NCI-H446 (cell line): ENCODE data around the gene RYR2.

ENCODE experiments used
- DNase-seq, 2 experiments: peaks; one replicate each; lab custom pipeline; 2025; lab: John Stamatoyannopoulos, UW

Gene RYR2

DNA sequence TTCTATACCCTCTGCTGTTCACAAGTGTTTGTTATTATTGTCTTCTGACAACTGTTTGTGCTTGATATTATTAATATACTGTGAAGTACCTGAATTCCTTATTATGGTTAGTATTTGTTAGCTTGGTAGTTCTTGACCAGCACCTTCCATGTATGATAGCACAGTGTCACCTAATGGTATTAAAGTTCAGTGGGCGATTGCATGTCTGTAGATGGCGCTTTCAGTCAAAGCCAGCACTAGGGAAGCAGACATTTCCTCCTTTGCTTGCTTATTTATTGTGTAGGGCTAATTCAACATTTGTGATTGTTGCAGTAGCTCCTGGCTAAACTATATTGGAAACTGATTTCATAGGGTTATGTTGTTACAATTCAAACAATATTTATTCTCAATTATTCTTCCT, 630.8 kb downstream of the RYR2 start:
- no peak for DNase-seq

- no peak for DNase-seq
Observed at GRCh38 chr1:237673631-237674030, 631.6 kb downstream of the RYR2 start.

- DNase-seq, result no peak
Observed at GRCh38 chr1:237677979-237678378, 636.0 kb downstream of the RYR2 start.

GRCh38 chr1:237679687-237680086, 637.7 kb downstream of the RYR2 start:
- DNase-seq, result no peak

DNA sequence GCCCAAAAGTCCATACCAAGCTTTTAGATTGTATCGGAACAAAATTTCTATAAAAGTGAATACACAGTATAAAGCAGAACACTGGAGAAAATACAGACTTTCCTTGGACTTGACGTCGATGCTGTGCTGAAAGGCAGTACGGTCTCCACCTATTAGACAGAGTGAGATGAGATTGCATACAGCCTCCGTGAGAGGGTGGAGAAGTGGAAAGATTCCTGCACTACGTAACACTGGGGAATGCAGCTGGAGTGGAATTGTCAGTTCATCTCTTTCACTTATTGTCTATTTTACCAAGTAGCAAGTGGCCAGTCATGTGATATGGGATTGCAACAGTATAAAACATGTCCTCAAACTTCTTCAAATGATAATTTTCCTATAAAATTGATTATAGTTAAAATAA, 639.2 kb downstream of the RYR2 start:
- no peak for DNase-seq

DNA sequence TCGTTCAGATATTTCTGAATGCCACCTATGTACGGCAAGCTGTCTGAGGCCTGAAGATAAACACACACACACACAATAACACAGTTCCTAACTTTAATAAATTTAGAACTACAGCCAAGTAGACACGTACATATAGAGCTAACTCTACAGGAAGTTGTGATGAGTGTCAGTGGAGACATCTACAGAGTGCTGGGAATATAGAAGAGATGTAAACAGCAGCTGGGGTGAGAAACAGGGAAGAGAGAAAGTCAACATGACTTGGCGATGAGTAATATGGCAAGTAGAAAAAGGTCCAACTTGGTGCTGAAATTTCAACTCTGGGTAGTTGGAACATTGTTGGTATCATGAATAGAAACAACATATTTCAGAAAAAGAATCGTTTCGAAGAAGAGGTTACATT, 642.3 kb downstream of the RYR2 start:
- DNase-seq, result no peak

GRCh38 chr1:237685551-237685950, 643.6 kb downstream of the RYR2 start:
- DNase-seq, result no peak

DNA sequence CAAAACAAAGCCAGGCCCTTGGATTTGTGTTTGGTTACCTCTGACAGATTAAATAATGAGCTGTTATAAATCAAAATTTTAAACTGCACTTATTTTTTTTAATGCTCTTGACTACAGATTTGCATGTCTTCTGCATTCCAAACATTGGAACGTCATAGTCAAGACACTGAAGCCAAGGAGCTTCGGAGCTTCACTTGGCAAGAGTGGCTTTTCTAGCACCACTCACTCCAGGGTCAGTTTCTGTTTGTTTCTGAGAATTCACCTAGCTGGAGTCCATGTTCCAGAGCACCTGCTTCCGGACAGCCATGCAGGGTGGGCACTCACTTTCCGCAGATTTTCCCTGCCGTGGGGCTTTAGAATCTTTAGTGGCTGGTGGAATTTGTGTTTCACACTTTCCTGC, 645.8 kb downstream of the RYR2 start:
- no peak for DNase-seq

GRCh38 chr1:237690656-237691055, 648.7 kb downstream of the RYR2 start:
- DNase-seq, result no peak

GRCh38 chr1:237692255-237692654, 650.3 kb downstream of the RYR2 start:
- DNase-seq, result no peak

DNA sequence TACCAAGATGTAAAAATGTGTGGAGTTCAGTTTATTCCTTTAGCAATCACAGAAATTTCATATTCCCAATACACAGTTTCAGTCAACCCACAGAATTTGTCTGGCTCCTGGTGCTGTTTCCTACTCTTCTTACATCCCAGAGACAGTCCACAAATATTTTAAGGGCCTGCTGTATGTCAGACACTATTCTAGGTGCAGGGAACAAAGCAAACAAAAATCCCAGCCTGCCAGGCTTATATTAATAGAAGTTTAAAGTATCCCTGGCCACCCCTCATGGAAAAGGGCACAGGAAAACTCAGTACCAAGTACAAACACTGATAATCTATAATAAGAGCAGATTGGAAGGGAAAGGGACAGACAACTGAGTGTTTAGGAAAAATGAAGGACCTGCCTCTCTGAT, 653.9 kb downstream of the RYR2 start:
- DNase-seq, result no peak

- DNase-seq, result no peak
Observed at GRCh38 chr1:237700181-237700580, 658.2 kb downstream of the RYR2 start.

DNA sequence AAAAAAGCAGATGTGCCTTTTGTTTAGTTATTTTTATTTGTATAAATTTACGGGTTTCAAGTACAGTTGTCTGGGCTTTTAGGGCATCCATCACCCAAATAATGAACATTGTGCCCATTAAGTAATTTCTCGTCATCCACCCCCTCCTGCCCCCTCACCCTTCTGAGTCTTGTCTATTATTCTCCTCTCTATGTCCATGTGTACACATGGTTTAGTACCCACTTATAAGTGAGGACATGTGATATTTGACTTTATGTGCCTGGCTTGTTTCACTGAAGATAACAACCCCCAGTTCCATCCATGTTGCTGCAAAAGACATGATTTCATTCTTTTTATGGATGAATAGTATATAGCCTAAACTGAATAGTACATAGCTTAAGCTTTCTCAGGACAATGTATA, 659.5 kb downstream of the RYR2 start:
- DNase-seq, result no peak

- no peak for DNase-seq
Observed at GRCh38 chr1:237702161-237702560, 660.2 kb downstream of the RYR2 start.

- DNase-seq, result no peak
Observed at GRCh38 chr1:237705462-237705861, 663.5 kb downstream of the RYR2 start.

DNA sequence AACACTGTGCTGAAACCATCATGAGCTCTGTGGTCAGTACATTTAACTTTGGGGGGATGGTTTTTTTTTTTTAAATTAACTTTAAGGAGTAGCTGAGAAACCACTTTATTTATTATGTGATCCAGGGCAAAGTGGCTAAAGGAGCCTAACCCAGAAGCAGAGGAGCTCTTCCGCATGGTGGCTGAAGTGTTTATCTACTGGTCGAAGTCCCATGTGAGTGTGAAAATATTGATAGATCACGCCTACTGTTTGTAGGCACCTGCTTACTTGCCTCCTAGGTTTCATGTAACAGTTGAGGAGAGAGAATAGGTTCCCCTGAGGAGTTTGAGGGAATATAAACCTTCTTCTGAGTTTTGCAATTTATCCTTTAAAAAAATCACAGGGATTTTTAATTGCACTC, 667.4 kb downstream of the RYR2 start:
- DNase-seq, result no peak

GRCh38 chr1:237711281-237711680, 669.3 kb downstream of the RYR2 start:
- no peak for DNase-seq

DNA sequence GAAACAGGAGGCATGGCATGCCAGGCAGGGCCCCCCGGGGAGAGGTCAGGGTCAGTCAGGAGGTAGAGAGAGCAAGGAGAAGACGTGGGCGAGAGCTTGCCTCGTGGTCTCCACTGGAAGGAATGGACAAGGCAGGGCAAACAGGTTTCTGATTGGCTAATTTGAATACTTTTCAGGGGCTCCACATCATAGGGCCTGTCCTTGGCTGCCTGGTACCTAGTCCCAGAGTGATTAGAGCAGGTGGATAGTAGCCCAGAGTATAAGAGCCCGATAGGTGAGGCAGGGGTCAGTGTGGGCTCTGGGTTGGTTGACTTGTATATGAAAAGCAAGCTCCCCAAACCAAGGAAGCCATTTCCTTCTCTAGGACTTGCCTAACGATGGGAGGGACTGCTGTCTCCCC, 670.1 kb downstream of the RYR2 start:
- no peak for DNase-seq

- no peak for DNase-seq
Observed at GRCh38 chr1:237712586-237713157, 670.7 kb downstream of the RYR2 start.

DNA sequence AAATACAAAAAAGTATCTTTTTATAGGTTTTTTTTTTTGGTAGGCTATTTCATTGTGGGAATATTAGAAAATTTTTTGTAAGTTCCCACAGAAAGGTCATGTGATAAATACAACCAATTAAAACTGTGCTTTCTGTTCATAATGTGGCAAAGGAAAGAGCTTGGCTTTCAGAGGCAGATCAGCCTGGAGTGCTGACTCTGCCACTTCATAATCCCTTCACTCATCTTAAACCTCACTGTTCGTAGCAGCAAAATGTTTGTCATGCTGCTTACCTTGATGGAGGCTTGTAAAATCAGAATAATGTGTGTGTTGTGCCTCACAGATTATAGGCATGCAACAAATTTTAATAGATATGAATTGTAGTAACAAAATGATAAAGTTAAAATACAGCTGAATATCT, 671.9 kb downstream of the RYR2 start:
- DNase-seq, result no peak

GRCh38 chr1:237717106-237717505, 675.1 kb downstream of the RYR2 start:
- DNase-seq, result no peak

- DNase-seq, result no peak
Observed at GRCh38 chr1:237730826-237731350, 688.9 kb downstream of the RYR2 start.

DNA sequence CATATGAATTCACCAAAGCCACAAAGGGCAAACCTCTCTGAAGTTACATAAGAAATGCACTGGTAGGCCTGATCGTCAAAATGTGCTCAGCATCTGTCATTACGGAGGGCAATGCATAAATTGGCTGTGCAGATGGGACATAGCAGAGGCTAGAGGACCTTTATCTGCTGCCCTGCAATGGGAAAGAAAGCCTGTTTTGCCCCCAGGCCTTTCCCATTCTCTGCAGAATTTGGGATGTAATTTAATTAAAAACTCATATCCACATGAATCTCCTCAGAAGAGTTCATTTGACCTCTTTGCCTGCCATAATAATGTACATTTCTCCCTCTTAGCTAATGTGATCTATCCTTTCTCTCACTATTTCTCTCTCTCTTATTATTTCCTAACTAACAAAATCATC, 690.7 kb downstream of the RYR2 start:
- no peak for DNase-seq

- peak in 1 of 2 experiments; percentile 8 for DNase-seq
Observed at GRCh38 chr1:237736372-237737029, 694.5 kb downstream of the RYR2 start.
